Measurements from ENCODE around the gene MBD1.
A peak's percentile ranks its signal among the peaks of the same experiment; 100 is the strongest.
"Not testable (repeated sequence)": the region's sequence is repeated elsewhere in the genome, so short reads cannot be mapped to it uniquely, and the experiment has no call there.

The MBD1 gene

DNA sequence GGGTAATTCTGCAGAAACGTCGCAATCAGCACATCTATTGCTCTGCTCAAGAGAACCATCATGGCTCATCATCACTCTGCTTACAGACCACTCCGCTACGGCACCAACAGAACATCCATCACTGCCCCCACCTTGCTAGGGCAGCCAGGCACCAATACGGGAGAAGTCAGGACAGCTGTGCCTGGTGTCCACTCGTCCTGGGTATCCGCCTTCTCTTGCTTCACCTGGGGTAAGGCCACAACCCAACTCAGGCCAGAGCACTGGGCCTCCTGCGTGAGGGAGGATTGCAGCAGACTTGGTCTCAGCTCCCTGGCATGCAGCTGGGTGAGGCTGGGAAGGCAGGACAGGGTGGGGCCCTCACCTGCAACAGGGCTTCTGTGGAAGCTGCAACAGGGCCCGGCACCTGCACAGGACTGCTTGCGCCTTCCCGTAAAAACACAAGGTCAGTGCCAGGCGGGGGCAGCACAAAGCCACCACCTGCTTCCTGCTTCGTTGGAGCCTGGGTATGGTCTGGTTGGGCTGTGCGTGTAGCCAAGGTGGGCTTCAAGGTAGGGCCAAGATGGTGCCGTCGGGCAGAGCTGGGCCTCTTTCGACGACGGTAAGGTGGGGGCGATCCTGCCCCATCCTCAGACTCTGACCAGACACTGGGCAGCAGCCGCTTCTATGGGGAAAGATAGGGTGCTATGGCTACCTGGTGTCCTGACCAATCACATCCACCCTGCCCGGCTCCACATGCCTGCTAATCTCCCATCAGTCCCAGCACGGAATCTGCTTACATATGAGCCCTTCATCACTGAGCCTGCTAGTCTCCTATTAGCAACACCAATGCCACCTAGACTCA lies 7.9 kb downstream of the MBD1 start:
- no peak for DNase-seq (ENCODE audit: low read depth, low spot score)

- DNase-seq (ENCODE audit: low read depth, low spot score), result no peak
Measured at GRCh38 chr18:50272568-50272967, 8.8 kb downstream of the MBD1 start.

DNA sequence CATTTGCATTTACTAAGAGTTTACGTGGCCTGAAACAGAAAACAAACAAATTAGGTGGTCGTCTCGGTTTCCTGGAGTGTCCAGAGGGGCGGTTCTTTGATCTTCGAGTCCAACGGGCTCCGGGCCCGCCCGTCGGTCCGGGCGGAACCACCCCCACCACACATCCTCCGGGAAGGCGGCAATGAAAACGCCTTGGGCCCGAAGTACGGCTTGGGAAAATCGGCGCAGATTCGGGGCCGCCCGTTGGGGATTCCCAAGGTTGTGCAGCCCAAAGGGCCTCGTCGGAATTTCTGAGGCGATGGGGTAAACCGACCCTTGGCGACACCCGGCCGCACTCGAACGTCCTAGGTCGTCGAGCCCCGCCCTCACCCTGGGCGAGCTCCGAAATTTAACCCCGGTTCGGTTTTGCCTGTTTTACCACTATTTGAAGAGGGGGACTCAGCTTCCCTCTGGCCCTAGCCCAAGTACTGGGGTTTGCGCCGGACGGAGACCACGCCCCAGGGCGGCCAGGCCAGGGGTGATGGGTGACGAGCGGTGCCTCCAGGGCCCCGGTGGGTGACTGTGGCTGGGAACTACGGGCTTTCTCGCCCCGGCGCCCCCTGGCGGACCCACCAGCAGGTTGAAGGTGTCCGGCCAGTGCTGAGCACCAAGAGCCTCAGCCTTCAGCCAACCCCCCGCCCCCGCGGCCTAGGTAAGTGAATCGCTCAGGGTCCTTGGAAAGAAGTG lies 13.1 kb downstream of the MBD1 start:
- peak; percentile 60 for DNase-seq (ENCODE audit: low read depth, low spot score)

DNA sequence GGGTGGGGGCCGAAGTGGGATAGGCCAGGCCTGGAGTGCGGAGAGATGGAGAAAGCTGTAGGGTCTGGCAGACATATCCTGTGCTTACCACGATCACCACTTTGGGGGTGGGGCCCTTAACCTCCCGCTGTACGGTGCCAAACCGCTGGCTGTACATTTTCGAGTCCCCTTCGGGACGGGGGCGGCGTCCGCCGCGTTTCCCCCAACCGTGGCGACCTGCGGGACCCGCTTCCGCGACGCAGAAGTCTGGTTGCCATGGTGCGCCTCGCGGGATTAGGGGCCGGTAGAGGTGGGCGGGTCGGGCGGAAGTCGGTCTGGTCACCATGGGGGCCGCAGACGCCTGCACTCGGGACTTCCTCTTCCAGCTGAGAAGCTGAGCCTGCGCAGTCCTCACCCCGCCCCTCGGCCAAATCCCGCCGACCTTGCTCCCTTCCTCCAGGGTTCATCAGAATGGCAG lies 15.0 kb downstream of the MBD1 start, which contains the start of gene CFAP53:
TSS of gene CFAP53 (minus strand) at position 248 of the 457 bp plus-strand sequence. CDS start at position 157, 91 bp downstream.
- DNase-seq (ENCODE audit: low read depth, low spot score), result peak; percentile 65

- no peak for DNase-seq (ENCODE audit: low read depth, low spot score)
Measured at GRCh38 chr18:50262977-50263376, 18.3 kb downstream of the MBD1 start.

DNA sequence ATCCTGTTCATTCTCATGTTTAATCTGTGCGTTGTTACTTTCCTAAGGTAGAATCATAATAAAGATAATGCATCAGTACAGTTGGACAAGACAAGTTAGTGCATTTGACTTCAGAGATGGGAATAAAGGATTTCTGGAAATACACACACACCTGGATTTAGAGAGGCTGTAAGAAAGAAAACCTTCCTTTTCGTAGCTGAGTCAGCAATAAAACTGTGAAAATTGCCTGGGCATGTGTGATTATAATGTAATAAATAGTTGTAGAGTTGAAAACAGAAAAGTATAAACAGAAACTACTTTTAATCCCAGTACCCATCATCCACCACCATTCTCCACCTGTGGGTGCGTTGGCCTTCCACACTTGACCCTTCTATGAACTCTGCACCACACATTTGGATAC lies 30.4 kb downstream of the MBD1 start:
- DNase-seq (ENCODE audit: low read depth, low spot score), result no peak

- DNase-seq (ENCODE audit: low read depth, low spot score), result no peak
Measured at GRCh38 chr18:50249576-50249975, 31.7 kb downstream of the MBD1 start.

- no peak for DNase-seq (ENCODE audit: low read depth, low spot score)
Measured at GRCh38 chr18:50247561-50247960, 33.8 kb downstream of the MBD1 start.

GRCh38 chr18:50241768-50242167 lies 39.6 kb downstream of the MBD1 start:
- not testable (repeated sequence) for DNase-seq (ENCODE audit: low read depth, low spot score)

- DNase-seq (ENCODE audit: low read depth, low spot score), result no peak
Measured at GRCh38 chr18:50240080-50240563, 41.2 kb downstream of the MBD1 start.

GRCh38 chr18:50232419-50232818 lies 48.9 kb downstream of the MBD1 start:
- DNase-seq (ENCODE audit: low read depth, low spot score), result no peak

- no peak for DNase-seq (ENCODE audit: low read depth, low spot score)
Measured at GRCh38 chr18:50231621-50232020, 49.7 kb downstream of the MBD1 start.

DNA sequence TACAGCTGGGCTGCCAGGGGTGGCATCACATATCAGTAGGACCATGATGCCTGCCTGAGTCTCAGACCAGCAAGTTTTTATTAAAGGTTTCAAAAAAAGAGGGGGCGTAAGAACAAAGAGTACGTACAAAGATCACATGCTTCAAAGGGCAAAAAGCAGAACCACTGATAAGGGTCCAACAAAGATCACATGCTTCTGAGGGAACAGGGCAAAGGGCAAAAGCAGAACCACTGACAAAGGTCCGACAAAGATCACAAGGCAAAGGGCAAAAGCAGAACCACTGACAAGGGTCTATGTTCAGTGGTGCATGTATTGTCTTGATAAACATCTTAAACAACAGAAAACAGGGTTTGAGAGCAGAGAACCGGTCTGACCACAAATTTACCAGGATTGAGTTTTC lies 61.1 kb downstream of the MBD1 start:
- DNase-seq (ENCODE audit: low read depth, low spot score), result not testable (repeated sequence)
